NCI-H1105 (cell line): ENCODE results near the gene RPL36A.

ENCODE experiments used
- DNase-seq: peaks from one replicate; lab custom pipeline; 2025; lab: John Stamatoyannopoulos, UW

Gene RPL36A

DNA sequence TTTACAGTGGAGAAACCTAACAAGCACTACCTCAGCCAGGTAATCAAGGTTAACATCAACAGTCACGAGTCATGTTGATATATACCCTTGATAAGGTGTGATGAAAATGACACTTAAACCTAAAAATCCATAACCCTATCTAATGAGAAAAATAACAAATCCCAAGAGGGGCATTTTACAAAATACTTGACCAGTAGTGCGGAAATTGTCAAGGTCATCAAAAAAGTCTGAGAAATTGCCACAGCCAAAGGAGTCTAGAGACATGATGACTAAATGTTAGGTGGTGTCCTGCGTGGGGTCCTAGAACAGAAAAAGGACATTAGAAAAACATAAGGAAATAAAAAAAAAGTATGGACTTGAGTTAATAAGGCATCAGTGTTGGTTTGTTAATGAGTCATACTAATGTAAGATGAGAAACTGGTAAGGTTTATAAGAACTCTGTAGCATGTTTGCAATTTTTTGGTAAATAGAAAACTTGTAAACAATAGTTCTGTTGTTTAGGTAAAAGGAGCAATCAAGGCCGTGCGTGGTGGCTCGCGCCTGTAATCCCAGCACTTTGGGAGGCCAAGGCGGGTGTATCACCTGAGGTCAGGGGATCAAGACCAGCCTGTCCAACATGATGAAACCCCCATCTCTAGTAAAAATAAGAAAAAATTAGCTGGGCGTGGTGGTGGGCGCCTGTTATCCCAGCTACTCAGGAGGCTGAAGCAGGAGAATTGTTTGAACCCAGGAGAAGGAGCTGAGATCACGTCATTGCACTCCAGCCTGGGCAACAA lies 2.9 kb downstream of the RPL36A start:
- DNase-seq = no peak

DNA sequence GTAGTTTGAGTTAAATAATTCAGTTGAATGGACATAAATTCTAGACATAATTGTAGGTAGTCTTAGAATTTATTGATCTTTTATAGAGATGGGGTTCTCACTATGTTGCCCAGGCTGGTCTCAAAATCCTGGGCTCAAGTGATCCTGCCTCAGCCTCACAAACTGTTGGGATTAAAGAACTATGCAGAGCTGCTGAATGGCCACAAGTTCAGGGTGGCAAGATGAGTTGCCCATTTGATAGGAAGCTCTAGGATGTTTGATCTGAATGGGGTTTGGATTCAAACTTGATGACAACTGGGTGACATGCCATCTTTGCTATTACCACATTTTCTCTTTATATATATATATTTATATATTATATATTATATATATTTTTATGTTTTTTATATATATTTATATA lies 3.6 kb downstream of the RPL36A start:
- no peak for DNase-seq

DNA sequence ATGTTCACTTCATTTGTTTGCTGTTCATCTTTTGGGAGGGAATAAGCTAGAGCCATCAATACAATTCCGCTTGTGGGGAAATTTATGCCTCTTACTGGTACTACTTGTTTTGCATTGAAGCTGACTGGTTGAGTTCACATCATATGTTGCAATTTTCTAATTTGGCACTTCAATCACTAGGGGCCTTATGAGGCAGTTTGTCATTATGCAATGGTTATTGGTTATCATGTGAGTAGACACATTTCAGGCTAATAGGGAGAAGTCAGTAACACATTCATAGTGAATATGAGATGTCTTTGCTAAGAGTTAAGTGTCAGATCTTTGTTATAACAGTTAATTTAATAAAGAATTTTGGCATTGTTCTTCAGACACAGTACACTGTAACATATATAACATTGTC lies 5.0 kb downstream of the RPL36A start:
- no peak for DNase-seq

DNA sequence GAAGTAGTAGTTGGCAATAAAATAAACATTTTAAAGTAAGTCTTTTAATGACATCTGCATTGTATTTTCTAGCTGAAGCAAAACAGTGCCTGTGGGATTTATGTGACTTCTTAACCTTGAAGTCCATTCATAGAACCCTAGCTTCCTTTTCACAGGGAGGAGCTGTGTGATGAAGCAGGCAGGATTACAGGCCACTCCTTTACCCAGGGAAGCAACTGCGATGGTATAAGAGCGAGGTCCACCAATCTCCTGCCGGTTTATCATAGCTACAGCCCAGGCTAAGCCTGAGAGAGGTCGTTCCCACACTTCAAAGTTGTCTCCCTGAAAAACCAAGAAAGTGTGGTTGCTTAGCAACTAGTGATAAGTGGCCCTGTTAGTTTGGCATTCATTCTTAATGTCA lies 7.0 kb downstream of the RPL36A start:
- no peak for DNase-seq

DNA sequence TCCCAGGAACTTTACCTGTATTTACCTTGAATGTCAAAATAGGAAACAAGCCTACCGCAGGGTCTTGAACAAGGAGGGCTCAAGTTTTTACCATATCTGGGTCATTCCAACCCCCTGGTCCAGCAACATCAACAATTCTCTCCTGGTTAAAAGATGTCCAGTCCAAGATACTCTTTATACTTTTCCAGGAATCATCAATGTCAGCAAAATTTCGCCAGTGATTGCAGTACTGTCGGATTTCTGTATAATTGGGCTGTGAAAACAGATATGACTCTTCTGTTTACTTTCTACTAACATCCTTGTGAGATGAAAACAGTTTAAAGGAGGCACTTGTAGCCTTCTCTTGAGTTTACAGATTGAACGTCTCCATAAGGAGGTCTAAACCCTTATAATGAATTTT lies 7.9 kb downstream of the RPL36A start:
- DNase-seq = no peak

DNA sequence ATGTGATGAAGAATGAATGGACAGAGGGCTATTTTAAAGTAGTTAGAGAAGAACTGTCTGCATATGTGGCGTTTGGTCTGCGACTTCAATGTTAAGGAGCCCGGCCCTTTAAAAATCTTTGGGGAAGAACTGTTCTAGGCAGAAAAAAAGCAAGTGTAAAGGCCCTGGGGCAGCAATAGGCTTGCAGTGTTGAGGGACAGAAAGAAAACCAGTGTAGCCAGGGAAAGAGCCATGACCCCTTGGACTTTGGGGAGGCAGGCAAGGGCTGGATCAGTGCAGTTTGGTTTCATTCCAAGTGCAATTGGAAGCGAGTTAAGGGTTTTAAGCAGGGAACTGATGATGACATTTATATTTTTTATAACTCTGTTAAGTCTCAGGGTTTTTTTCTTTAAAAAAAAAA lies 9.0 kb downstream of the RPL36A start:
- no peak for DNase-seq

DNA sequence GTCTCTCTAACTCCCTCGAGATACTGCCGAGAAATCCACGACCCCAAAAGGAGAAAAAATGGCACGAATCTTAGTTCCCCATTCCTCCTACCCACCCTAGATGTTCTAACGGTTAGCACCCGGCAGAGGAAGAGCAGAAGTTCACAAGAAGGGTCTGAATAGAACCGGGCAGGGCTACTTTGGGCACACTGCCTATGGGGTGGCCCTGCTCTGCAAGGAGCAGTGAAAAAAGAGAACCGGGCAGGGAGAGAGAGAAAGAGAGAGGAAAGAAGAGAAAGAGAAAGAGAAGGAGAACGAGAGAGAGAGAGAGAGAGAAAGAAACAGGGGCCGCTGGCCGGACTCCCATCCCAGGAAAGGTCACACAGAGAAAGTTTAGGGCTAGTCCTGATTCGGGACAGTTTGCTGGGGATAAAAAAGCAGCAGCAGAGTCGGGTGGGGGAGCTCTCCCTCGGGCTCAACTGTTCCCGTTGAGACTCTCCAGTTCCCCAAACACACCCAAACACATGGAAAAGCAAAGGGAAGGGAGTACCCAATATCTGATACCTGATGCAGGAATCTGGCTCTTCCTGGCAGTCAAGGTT lies 16.4 kb downstream of the RPL36A start:
- DNase-seq = no peak

DNA sequence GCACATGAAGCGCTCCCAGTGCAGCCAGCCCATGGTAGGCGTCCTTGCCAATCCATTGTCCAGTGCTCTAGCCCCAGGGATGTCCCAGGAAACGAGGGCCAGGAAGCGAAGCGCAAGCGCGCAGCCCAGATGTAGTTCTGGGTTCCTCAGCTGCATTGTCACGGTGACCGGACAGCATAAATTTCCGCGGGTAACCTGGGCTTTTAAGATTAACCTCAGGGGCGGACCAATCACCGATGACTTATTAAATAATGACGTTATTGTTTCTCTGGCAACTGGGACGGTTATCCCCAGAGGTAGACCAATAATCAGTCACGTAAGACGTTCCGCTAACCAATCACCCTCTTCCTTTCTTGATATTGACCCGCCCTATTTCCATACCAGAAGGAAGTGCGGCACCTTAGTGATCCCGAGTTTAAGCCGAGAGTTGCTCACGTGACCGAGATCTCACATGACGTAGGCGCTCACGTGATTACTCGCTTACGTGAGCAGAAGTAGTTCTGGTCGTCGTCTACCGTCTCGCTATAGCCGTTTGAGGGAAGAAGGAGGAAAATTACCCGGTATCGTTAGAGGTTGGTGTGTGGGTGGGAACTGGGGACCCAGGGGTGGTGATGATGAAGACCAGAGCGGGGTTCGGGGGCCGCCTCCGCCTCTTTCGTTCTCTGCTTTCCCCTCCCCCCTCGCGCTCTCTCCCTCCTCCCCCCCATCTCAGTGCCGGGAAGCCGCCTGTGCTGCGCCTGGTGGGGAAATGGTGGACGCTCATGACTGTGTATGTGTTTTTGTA lies 17.1 kb downstream of the RPL36A start, which contains the start of the genes GLA and HNRNPH2:
Gene GLA, minus strand, starts transcription at position 178 of the 784 bp plus-strand sequence. Its CDS starts 22 bp downstream, at position 156.
Gene HNRNPH2, plus strand, starts transcription at position 475 of the 784 bp plus-strand sequence. CDS start 3,767 bp downstream, outside the sequence.
- peak; percentile 93 for DNase-seq

DNA sequence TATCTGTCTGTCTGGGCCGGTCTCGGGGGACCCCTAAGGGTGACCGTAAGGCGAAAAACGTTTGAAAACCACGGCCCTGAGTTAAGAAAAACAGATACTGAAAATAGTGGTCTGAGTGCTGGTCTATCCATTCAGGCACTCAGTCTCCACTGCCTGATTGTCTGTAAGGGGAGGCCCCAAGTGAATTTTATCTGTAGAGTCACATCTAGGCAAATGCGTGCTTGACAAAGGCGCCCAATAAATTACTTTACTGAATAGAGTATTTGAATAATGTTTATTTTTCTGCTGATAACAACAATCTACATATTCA lies 17.7 kb downstream of the RPL36A start:
- DNase-seq = no peak

DNA sequence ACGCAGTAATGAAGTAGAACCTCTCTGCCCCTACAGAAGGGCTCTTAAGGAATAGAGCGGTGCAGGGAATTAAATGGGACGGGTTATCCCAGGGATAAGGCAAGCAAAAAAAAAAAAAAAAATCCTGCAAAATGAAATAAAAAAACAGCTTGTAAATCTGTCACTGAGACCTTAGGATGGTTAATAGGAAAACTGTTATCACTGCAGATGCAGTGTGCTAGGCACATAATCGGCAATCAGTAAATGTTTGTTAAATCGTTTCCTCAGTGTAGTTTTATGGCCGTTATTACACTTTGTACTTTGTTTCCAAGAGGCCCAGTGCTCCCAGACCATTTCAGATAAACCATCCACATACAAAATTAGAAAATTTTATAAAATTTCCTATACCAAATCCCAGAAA lies 18.2 kb downstream of the RPL36A start:
- no peak for DNase-seq

DNA sequence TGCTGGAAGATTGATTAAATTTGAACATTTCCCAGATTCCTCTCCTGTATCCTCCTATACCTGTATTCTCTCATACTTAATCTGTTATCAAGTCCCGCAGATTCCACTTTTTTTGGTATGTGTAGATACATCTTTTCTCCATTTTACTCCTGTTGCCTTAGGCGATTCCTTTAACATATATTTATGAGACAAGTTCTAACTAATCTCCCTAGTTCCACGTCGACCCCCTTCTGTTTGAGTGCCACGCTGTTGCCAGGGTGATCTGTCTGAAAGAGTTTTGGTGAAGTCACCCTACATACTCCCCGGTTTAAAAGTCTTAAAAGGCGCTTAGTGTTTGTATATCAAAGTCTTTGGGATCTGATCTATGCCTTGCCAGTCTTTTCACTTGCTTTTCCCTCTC lies 19.6 kb downstream of the RPL36A start:
- DNase-seq = no peak

DNA sequence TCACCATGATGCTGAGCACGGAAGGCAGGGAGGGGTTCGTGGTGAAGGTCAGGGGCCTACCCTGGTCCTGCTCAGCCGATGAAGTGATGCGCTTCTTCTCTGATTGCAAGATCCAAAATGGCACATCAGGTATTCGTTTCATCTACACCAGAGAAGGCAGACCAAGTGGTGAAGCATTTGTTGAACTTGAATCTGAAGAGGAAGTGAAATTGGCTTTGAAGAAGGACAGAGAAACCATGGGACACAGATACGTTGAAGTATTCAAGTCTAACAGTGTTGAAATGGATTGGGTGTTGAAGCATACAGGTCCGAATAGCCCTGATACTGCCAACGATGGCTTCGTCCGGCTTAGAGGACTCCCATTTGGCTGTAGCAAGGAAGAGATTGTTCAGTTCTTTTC lies 21.2 kb downstream of the RPL36A start:
- DNase-seq = no peak

DNA sequence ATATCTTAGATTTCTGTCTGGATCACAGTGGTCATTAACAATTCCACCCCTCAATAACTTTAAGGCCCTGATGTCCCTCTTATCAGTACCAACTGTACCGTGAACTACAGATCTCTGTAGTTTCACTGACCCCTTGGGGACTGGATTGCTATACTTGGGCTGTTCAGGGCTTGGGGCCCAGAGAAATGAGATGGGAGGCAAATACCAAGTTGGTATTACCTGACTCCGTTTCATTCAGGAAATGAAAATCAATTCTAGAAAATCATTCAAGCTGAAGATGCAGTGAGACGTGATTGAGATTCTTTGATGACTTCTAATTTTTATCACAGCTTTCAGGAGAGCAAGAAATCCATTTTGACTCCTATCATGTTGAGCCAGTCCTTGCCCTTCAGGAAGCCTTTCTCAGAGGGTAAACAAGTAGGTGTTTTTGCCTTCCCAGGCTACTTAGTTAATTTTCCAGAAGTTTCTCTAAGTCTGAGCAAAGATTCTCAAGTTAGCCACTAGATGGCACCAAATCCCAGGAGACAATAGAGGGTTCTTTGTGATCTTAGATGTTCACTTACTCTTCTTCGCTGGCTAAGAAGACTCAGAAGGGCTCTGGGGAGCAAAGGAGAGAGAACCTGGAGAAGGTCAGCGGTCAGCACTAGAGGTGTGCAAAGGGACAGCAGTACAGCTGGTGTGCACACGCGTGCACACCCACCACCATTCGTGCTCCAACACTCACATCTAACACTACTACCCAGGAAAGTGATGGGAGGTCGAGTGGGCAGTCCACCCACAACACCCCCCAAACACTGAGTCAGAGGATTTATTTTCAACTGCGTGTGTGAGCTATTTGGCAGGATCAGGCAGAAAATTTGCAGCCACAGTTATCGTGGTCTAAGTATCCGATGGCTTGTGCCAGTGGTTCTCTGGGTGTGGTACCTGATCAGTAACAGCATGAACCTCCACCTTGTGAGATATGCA lies 24.7 kb downstream of the RPL36A start:
- peak; percentile 44 for DNase-seq

DNA sequence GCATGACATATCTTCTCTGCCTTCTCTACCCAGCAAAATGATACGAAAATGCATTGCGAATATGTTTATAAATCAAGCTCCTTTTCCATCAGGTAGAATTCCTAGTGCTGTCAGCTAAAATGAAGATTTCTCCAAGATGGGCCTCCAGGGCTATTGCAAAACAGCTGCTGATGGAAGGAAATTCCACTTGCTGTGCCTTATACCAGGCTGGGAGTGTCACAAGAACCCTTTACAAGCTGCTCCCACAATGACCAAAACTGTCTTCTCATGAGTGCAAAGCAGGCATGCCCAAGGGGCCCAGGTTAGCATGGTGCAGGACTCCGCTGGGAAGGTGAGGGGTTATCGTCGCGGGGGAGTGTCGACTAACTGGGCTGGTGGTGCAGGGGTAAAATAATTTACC lies 25.9 kb downstream of the RPL36A start:
- DNase-seq = no peak

DNA sequence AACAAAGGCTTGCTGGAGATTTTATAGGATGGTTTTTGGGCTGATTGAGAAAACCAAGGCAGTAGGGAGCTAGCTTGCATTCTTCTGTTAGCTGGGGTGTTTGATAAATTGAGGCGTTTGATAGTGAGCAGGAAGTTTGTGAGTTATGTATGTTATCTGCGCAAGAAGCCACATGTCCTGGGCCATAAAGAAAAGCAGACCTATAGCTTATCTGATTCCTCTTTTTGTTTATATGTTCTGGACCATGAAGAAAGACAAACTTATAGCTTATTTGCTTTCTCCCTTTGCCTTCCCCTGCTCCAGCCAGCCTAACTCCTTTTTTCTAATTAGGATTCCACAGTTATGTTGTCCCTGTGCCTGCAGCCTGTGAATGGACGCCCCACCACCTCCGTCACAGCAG lies 26.4 kb downstream of the RPL36A start:
- no peak for DNase-seq

DNA sequence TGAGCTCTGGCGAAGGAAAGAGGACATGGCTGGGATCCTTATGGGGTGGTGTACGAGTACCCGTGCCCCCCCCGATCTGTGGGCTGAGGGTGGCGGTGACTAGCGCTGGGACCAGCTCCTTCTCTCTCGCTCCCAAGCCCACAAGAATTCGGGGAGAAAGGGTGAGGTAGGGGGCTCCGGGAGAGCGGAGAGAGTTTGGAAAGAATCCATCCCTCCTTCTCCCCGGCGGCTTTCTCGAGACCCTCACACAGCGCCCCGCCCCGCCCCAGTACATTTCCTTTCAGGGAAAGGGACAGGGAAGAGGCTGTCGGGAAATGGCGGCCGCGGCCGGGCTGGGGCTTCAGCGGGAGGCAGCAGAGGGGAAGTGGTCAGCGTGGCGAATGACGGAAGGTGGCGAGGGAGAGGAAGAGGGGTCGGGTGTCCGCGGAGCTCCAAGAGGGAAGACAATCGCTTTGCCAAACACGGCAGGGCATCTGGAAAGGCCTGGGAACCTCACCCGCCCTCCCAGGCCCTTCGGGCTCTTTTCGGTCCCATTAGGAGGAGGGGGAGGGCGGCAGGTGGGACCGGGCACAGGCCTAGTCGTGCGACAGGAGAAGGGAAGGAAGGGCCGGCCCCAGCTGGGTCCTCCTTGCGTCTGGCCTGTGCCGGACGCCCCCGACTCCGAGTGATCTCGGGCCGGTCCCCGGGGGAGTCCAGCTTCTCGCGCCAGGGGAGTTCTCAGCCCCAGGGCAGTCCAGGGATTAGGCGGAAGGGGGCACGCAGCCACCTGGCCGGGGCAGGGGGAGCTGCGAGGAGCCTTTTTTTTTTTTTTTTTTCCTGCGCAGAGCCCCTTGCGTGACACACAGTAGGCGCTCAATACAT lies 27.4 kb downstream of the RPL36A start:
- DNase-seq = peak; percentile 26

DNA sequence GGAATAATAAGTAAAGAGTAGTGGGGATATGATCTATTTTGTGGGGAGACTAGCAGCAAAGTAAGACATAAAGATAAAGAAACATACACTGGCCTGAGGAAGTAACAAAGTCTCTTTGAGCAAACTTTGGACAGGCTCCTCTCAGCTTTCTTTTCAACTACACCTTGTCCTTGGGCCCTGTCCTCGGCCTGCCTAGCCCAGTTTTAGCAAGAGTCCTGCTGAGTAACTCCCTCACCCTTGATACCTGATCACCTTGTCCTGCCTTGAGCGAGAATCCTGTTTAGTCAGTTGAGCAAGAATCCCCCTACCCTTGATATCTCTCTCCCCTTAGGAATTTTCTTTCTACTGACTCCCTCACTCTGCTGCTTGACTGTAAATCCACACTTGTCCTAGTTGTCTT lies 28.7 kb downstream of the RPL36A start:
- no peak for DNase-seq

DNA sequence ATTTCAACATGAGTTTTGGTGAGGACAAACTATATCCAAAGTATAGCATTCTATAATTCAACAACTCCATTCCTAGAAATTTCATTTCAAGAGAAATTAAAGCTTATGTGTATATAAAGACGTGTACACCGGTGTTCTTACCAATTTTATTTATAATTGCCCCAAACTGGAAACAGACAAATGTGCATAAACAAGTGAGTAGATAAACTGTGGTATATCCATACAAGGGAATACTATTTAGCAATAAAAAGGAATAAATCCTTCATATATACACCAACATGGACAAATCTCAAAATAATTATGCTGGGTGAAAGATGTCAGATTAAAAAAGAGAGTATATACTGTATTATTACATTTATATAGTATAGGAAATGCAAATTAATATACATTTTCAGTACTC lies 37.1 kb downstream of the RPL36A start:
- no peak for DNase-seq

DNA sequence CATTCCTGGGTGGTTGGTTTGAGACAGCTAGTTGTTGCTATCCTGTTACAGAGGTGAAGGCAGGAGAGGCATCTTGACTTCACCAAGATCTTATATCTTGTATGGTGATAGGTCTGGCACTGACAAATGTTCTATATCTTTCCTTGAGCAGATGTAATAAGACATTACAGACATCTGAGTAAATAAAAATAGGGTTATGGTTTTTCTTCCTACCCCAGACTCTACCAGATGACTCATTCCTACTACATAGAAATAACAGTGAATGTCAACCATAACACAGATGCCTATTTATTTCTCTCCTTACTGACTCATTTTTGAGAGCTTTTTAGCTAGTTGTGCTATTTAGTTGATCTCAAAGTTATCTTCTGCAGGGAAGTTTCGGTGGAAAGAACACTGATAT lies 39.1 kb downstream of the RPL36A start:
- DNase-seq = no peak

DNA sequence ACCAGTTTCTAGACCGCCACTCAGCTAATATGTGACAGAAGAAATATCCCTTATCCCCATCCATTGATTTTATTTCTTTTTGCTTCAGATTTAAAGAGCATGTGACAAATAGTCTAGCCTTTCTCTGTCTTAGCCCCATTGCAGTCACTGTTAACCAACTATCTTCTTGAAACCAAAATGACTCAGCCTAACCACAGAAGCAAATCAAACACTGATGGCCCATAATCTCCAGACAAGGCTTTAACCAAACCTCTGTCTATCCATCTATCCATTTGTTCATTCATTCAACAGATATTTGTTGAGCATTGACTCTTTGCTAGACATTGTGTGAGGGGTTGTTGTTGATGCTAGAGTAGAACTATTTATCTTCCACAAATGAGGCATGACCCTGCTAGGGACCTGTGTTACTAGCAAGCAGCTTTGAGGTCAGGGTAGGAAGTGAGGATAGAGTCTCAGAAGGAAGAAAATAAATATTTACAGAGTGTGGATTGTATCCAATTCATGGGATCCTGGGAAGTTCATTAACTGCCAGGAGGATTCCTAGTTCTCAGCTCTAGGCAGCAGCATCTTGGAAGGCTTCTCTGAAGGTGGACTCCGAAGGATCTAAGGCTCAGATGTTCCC lies 39.8 kb downstream of the RPL36A start:
- DNase-seq = no peak

DNA sequence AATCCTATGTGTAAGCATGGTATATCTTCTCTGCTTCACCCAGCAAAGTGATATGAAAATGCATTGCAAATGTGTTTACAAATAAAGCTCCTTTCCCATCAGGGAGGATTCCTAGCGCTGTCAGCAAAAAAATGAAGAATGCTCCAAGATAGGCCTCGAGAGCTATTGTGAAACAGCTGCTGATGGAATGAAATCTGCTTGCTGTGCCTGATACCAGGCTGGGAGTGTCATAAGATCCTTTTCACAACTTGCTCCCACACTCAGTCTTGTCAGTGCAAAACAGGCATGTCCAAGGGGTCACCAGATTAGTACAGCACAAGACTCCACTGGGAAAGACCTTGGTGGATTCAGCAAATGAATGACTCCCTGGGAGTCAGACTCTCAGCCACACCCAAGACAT lies 51.3 kb downstream of the RPL36A start:
- no peak for DNase-seq
